Measurements from ENCODE around the gene RAD51B. TPM values are rescaled to one million over a fixed set of nuclear protein-coding genes. Genes with fewer than 3 reads are reported as not detected.
A peak's percentile ranks its signal among the peaks of the same experiment; 100 is the strongest.

RAD51B gene
- total and polyA plus RNA-seq, 8 donors, result 1.8 to 30.7 (median 15.3) TPM

- Histone ChIP-seq H3K4me3 (no peak overlapping the region), H3K27me3 (no peaks in the 10 kb centered on the region), H3K4me1 (peaks cover 4 to 28% (median 12%) of the 10 kb centered on the region in 4 donors), H3K36me3 (no peaks in the 10 kb centered on the region), H3K27ac (no peak overlapping the region), H3K9me3 (no peaks in the 10 kb centered on the region)
- no peak for DNase-seq
- TF ChIP-seq CTCF (IDR thresholded peaks at IDR 0.05) (no peak), POLR2A (IDR thresholded peaks at IDR 0.05) (no peak), EP300 (IDR thresholded peaks at IDR 0.05) (no peak), POLR2AphosphoS5 (IDR thresholded peaks at IDR 0.05) (no peak)
- intact Hi-C loops (cut with DNase I; ENCODE audit: low total_unique reads), result no loop called here
- WGBS, 5 donors, result 88 to 93% (median 90%) methylated on average over 2 of the region's 2 CpGs
These were observed 524.0 kb downstream of the RAD51B start for GRCh38 chr14:68343534-68344118.

- no peaks in the 10 kb centered on the region for H3K9me3 ChIP-seq
- no peaks in the 10 kb centered on the region for H3K27me3 ChIP-seq
- TF ChIP-seq EP300 (IDR thresholded peaks at IDR 0.05), result no peak
- H3K27ac ChIP-seq, result no peak overlapping the region
- H3K36me3 ChIP-seq, result no peaks in the 10 kb centered on the region
- H3K4me3 ChIP-seq, result no peak overlapping the region
- intact Hi-C loops (cut with DNase I; ENCODE audit: low total_unique reads), result no loop called here
- peaks cover 4 to 36% (median 17%) of the 10 kb centered on the region in 4 donors for H3K4me1 ChIP-seq
- DNase-seq, result no peak
- 90 to 97% (median 95%) methylated on average over 4 of the region's 4 CpGs for WGBS, 5 donors
These were observed 526.2 kb downstream of the RAD51B start for GRCh38 chr14:68345738-68346137.

GRCh38 chr14:68346556-68347343 lies 527.2 kb downstream of the RAD51B start:
- no peak overlapping the region for H3K4me3 ChIP-seq
- DNase-seq, result peak in 1 of 2 donors; percentile 76
- H3K4me1 ChIP-seq, result peaks cover 4 to 31% (median 17%) of the 10 kb centered on the region in 4 donors
- no peaks in the 10 kb centered on the region for H3K36me3 ChIP-seq
- no peak for TF ChIP-seq POLR2AphosphoS5 (IDR thresholded peaks at IDR 0.05)
- TF ChIP-seq POLR2A (IDR thresholded peaks at IDR 0.05), result no peak
- TF ChIP-seq CTCF (IDR thresholded peaks at IDR 0.05), result no peak
- no peak for TF ChIP-seq EP300 (IDR thresholded peaks at IDR 0.05)
- H3K9me3 ChIP-seq, result no peaks in the 10 kb centered on the region
- WGBS, 5 donors, result 84 to 92% (median 86%) methylated on average over 5 of the region's 5 CpGs
- intact Hi-C loops (cut with DNase I; ENCODE audit: low total_unique reads), result no loop called here
- no peaks in the 10 kb centered on the region for H3K27me3 ChIP-seq
- peak overlapping the region in 1 of 5 donors; percentile 20 for H3K27ac ChIP-seq

GRCh38 chr14:68349900-68350629 lies 530.5 kb downstream of the RAD51B start:
- Histone ChIP-seq H3K4me3 (no peak overlapping the region), H3K9me3 (no peaks in the 10 kb centered on the region), H3K36me3 (no peaks in the 10 kb centered on the region), H3K4me1 (peaks cover 4 to 27% (median 16%) of the 10 kb centered on the region in 4 donors), H3K27me3 (no peaks in the 10 kb centered on the region), H3K27ac (peak overlapping the region in 3 of 5 donors; percentile 22 to 54 (median 51))
- no peak for TF ChIP-seq EP300 (IDR thresholded peaks at IDR 0.05)
- peak in 2 of 3 donors; percentile 43 to 76 for TF ChIP-seq POLR2AphosphoS5 (IDR thresholded peaks at IDR 0.05)
- TF ChIP-seq POLR2A (IDR thresholded peaks at IDR 0.05), result no peak
- DNase-seq, result peak; percentile 39 to 90
- 29 to 45% (median 34%) methylated on average over 8 of the region's 8 CpGs for WGBS, 5 donors
- intact Hi-C loops (cut with DNase I; ENCODE audit: low total_unique reads), result no loop called here

- TF ChIP-seq EP300 (IDR thresholded peaks at IDR 0.05), result no peak
- Histone ChIP-seq H3K36me3 (no peaks in the 10 kb centered on the region), H3K4me1 (peaks cover 0 to 26% (median 16%) of the 10 kb centered on the region in 4 donors), H3K27me3 (no peaks in the 10 kb centered on the region), H3K4me3 (no peak overlapping the region), H3K27ac (no peak overlapping the region), H3K9me3 (no peaks in the 10 kb centered on the region)
- DNase-seq, result no peak
- 88 to 96% (median 93%) methylated on average over 2 of the region's 2 CpGs for WGBS, 5 donors
- intact Hi-C loops (cut with DNase I; ENCODE audit: low total_unique reads), result no loop called here
These were observed 535.8 kb downstream of the RAD51B start for GRCh38 chr14:68355415-68355814.
